Endothelial cell of umbilical vein (primary cell): ENCODE results near the gene PGF. TPM values are rescaled to one million over a fixed set of nuclear protein-coding genes. Genes with fewer than 3 reads are reported as not detected.
A peak's percentile ranks its signal among the peaks of the same experiment; 100 is the strongest.

ENCODE experiments used
- BruUV-seq: library from RNA; stranded (reverse); fragments of 400-500 nt; replicated peaks from 2 replicates; lab custom pipeline; 2021; lab: Mats Ljungman, UMichigan
- CTCF ChIA-PET: fragments of 300-600, 350-600 bp; sonication (Branson Sonifier 250); formaldehyde crosslinking; loops from one replicate; lab custom pipeline; 2021; ENCODE audit warnings: antibody characterized with exemption, inconsistent platforms; lab: Charles Lee
- POLR2A ChIA-PET: fragments of 300-600, 350-600 bp; sonication (Branson Sonifier 250); formaldehyde crosslinking; loops from one replicate; lab custom pipeline; 2021; ENCODE audit warnings: antibody characterized with exemption, inconsistent platforms; lab: Charles Lee
- DNase-seq: peaks from one replicate; pipeline ENCODE4 v3.0.0-alpha.2; 2011; ENCODE audit warnings: low read depth, low spot score
- FAIRE-seq: peaks from 2 replicates; lab custom pipeline; 2011; peaks lifted over from hg19 to GRCh38; lab: Jason Lieb, UNC
- H2AFZ ChIP-seq: 2 replicates; pipeline ENCODE4 v1.6.0; 2012; ENCODE audit warnings: low read depth, low read length, control low read depth, inconsistent platforms
- H3K27ac ChIP-seq: 2 replicates; pipeline ENCODE4 v1.5.1; 2011; ENCODE audit warnings: low read depth, mild to moderate bottlenecking, control low read depth, low read length, moderate library complexity; ENCODE audit not compliant: insufficient read depth
- H3K27me3 ChIP-seq, 2 experiments: 2 replicates each; pipeline versions ENCODE4 v1.6.0 to v1.6.1; 2011; ENCODE audit warnings: low read length in 2 of 2, mixed read lengths in 1 of 2; ENCODE audit not compliant: control insufficient read depth in 2 of 2, insufficient read depth in 2 of 2
- H3K36me3 ChIP-seq, 2 experiments: 2 replicates in 1 of 2; 3 replicates in 1 of 2; pipeline ENCODE4 v1.5.1; 2011; ENCODE audit warnings: low read length in 2 of 2, mild to moderate bottlenecking in 1 of 2, moderate library complexity in 1 of 2; ENCODE audit not compliant: control insufficient read depth in 2 of 2, insufficient read depth in 2 of 2; ENCODE audit errors: extremely low read depth in 1 of 2
- H3K4me1 ChIP-seq: 3 replicates; pipeline ENCODE4 v1.5.1; 2011; ENCODE audit warnings: mild to moderate bottlenecking, low read length; ENCODE audit not compliant: control insufficient read depth, insufficient read depth; ENCODE audit errors: extremely low read depth
- H3K4me2 ChIP-seq: 2 replicates; pipeline ENCODE4 v1.6.1; 2011; ENCODE audit warnings: low read length, control low read depth, mixed read lengths; ENCODE audit not compliant: insufficient read depth
- H3K4me3 ChIP-seq, 3 experiments: fragments of 200-600 bp in 1 of 3; sonication (generic), shearing (Covaris generic) in 1 of 3; replicated peaks in 1 of 3; 2 replicates each; pipeline ENCODE4 v1.5.1; 2011 to 2016; ENCODE audit warnings: control low read depth in 3 of 3, low read length in 3 of 3, mild to moderate bottlenecking in 2 of 3, inconsistent platforms in 1 of 3, low read depth in 1 of 3, moderate library complexity in 1 of 3; ENCODE audit not compliant: insufficient read depth in 1 of 3
- H3K79me2 ChIP-seq: 2 replicates; pipeline ENCODE4 v1.6.0; 2012; ENCODE audit warnings: low read length, inconsistent platforms; ENCODE audit not compliant: control insufficient read depth, insufficient read depth
- H3K9ac ChIP-seq: replicated peaks from 2 replicates; pipeline ENCODE3; 2011; ENCODE audit warnings: low read length, control low read depth; ENCODE audit not compliant: insufficient read depth; ENCODE audit errors: extremely low read depth
- H3K9me1 ChIP-seq: replicated peaks from 3 replicates; pipeline ENCODE4 v1.6.0; 2011; ENCODE audit warnings: mild to moderate bottlenecking, low read length; ENCODE audit not compliant: control insufficient read depth, insufficient read depth; ENCODE audit errors: extremely low read depth
- H3K9me3 ChIP-seq: replicated peaks from 2 replicates; pipeline ENCODE4 v1.5.1; 2012; ENCODE audit warnings: low read length, inconsistent platforms; ENCODE audit not compliant: control insufficient read depth, insufficient read depth
- H4K20me1 ChIP-seq: replicated peaks from 2 replicates; pipeline ENCODE3; 2011; ENCODE audit warnings: mild to moderate bottlenecking, low read length; ENCODE audit not compliant: control insufficient read depth, insufficient read depth; ENCODE audit errors: extremely low read depth
- CTCF ChIP-seq, 2 donors: IDR thresholded peaks; 1 replicate in 1 of 2; 2 replicates in 1 of 2; pipeline ENCODE4 v1.5.1; 2011; ENCODE audit warnings: low read length in 2 of 2, mild to moderate bottlenecking in 2 of 2, moderate library complexity in 2 of 2, control low read depth in 1 of 2, inconsistent platforms in 1 of 2, low read depth in 1 of 2; ENCODE audit not compliant: insufficient read depth in 1 of 2; ENCODE audit errors: extremely low read depth in 1 of 2
- EZH2 ChIP-seq: IDR thresholded peaks from 2 replicates; pipeline ENCODE4 v1.6.1; 2012; ENCODE audit warnings: borderline replicate concordance, low read depth, mild to moderate bottlenecking, moderate library complexity, low read length, inconsistent platforms; ENCODE audit not compliant: severe bottlenecking
- JUN ChIP-seq: IDR thresholded peaks from 2 replicates; pipeline ENCODE4 v1.6.1; 2011; ENCODE audit warnings: borderline replicate concordance, low read depth; ENCODE audit not compliant: insufficient read length, insufficient read depth
- MYC ChIP-seq: IDR thresholded peaks from one replicate; pipeline ENCODE4 v1.6.1; 2011; ENCODE audit warnings: mild to moderate bottlenecking, low read depth, low read length
- POLR2A ChIP-seq: IDR thresholded peaks from 2 replicates; pipeline ENCODE4 v1.6.1; 2012; ENCODE audit warnings: low read depth, mild to moderate bottlenecking, control low read depth, low read length
- dilution Hi-C: fragments of 300-500 bp; cut with MboI; formaldehyde crosslinking; loops from one replicate; pipeline ENCODE4 v1.15.0; 2019; ENCODE audit warnings: low sequenced_read_pairs; ENCODE audit not compliant: extremely low pct_ligation_motif_present
- intact Hi-C: fragments of 100-400 bp; cut with micrococcal nuclease; formaldehyde crosslinking; loops from one replicate; pipeline ENCODE4 v1.10.0; 2022
- polyA plus RNA-seq, 4 experiments: library from polyadenylated mRNA; depleted of rRNA in 3 of 4; stranded (reverse) in 3 of 4; unstranded in 1 of 4; fragments of >200 nt; gene quantifications; 2 replicates each; pipeline versions ENCODE4 v1.2.1 to v1.2.3, GENCODE V29; 2011 to 2012; ENCODE audit warnings: missing spikeins in 1 of 4
- total RNA-seq: library from RNA; stranded (reverse); gene quantifications from 2 replicates; pipeline ENCODE4 v1.2.3, GENCODE V29; 2021

PGF gene
- total and polyA plus RNA-seq, 2 donors (not counting 3 experiments of a cell fraction or from before 2014, with no cell fraction given): 89.0 to 206 TPM

GRCh38 chr14:74913986-74914573, 41.3 kb downstream of the PGF start:
- Histone ChIP-seq H3K27ac (no peak overlapping the region), H2AFZ (no peak overlapping the region), H3K4me1 (peaks cover 3% of the 10 kb centered on the region), H3K9me3 (no peaks in the 10 kb centered on the region), H3K27me3 (no peaks in the 10 kb centered on the region), H3K9me1 (no peaks in the 10 kb centered on the region), H3K9ac (no peak overlapping the region), H3K36me3 (no peaks in the 10 kb centered on the region), H3K4me2 (no peak overlapping the region), H4K20me1 (no peaks in the 10 kb centered on the region), H3K79me2 (no peaks in the 10 kb centered on the region), H3K4me3 (no peak overlapping the region)
- ChIA-PET CTCF (interaction anchor here (1.1 to 4.5 kb wide), 3 partner anchors 9 to 176 kb away, joined by 3 to 53 read pairs (median 7); partner anchors contain the start of gene RPS6KL1), POLR2A (no interaction called here)
- BruUV-seq: no TSS peak
- FAIRE-seq: peak; percentile 96
- dilution Hi-C loops: no loop called here
- no peak for TF ChIP-seq EZH2
- TF ChIP-seq POLR2A: no peak
- TF ChIP-seq JUN: no peak
- peak; percentile 85 to 87 for TF ChIP-seq CTCF (IDR thresholded peaks at IDR 0.05; ENCODE audit: extremely low read depth in 1 of 2, insufficient read depth in 1 of 2, low read depth in 1 of 2, low read length in 2 of 2)
- TF ChIP-seq MYC: no peak
- DNase-seq: peak; percentile 66
- intact Hi-C loops: loop anchor here (1.0 kb wide), 5 partner anchors 9 to 389 kb away; partner anchors contain the start of gene RPS6KL1
